Neural cell (in vitro differentiated cells): ENCODE data around the gene PRSS16. TPM values are rescaled to one million over a fixed set of nuclear protein-coding genes. Genes with fewer than 3 reads are reported as not detected.

Source experiments
- H2AFZ ChIP-seq: fragments of 200-600, 300-800 bp; sonication (generic), shearing (Covaris generic); 2 replicates; pipeline ENCODE4 v1.6.0; 2014; ENCODE audit warnings: low read depth, mild to moderate bottlenecking, antibody characterized with exemption, low read length, moderate library complexity
- H3F3A ChIP-seq: fragments of 200-600 bp; shearing (Covaris generic); 2 replicates; pipeline ENCODE4 v1.6.1; 2016; ENCODE audit warnings: mild to moderate bottlenecking, moderate library complexity, mixed read lengths, antibody characterized with exemption, low read length; ENCODE audit not compliant: insufficient read depth, poor library complexity, severe bottlenecking
- H3K27ac ChIP-seq: fragments of 200-600, 300-800 bp; sonication (generic), shearing (Covaris generic); 2 replicates; pipeline ENCODE4 v1.5.1; 2014; ENCODE audit warnings: mild to moderate bottlenecking, low read length, moderate library complexity
- H3K27me3 ChIP-seq: fragments of 300-800, 200-600 bp; sonication (generic), shearing (Covaris generic); 2 replicates; pipeline ENCODE4 v1.6.0; 2014; ENCODE audit warnings: mild to moderate bottlenecking, low read depth, low read length, moderate library complexity; ENCODE audit not compliant: insufficient read depth
- H3K36me3 ChIP-seq: fragments of 300-800, 200-600 bp; sonication (generic), shearing (Covaris generic); 2 replicates; pipeline ENCODE4 v1.5.1; 2014; ENCODE audit warnings: mild to moderate bottlenecking, antibody characterized with exemption, low read length, moderate library complexity; ENCODE audit not compliant: insufficient read depth
- H3K4me2 ChIP-seq: fragments of 300-800, 200-600 bp; sonication (generic), shearing (Covaris generic); 2 replicates; pipeline ENCODE4 v1.6.0; 2014; ENCODE audit warnings: mild to moderate bottlenecking, low read length
- H3K4me3 ChIP-seq: fragments of 300-800, 200-600 bp; sonication (generic), shearing (Covaris generic); 2 replicates; pipeline ENCODE4 v1.5.1; 2014; ENCODE audit warnings: mild to moderate bottlenecking, low read length, moderate library complexity
- H3K79me2 ChIP-seq: fragments of 200-600 bp; shearing (Covaris generic); replicated peaks from 2 replicates; pipeline ENCODE4 v1.6.0; 2014; ENCODE audit warnings: mild to moderate bottlenecking, low read length, moderate library complexity; ENCODE audit not compliant: insufficient read depth
- H3K9ac ChIP-seq: fragments of 300-800, 200-600 bp; sonication (generic), shearing (Covaris generic); 2 replicates; pipeline ENCODE4 v1.6.1; 2016; ENCODE audit warnings: mild to moderate bottlenecking, low read length, mixed read lengths
- H3K9me2 ChIP-seq: fragments of 200-600 bp; shearing (Covaris generic); 2 replicates; pipeline ENCODE4 v1.6.1; 2016; ENCODE audit warnings: mild to moderate bottlenecking, low read length, mixed read lengths; ENCODE audit not compliant: insufficient read depth
- H3K9me3 ChIP-seq: fragments of 200-600, 300-800 bp; sonication (generic), shearing (Covaris generic); 2 replicates; pipeline ENCODE4 v1.6.1; 2016; ENCODE audit warnings: mild to moderate bottlenecking, mixed run types, low read length, moderate library complexity, mixed read lengths
- H4K20me1 ChIP-seq: fragments of 200-600 bp; shearing (Covaris generic); 2 replicates; pipeline ENCODE4 v1.6.1; 2016; ENCODE audit warnings: mild to moderate bottlenecking, mixed run types; ENCODE audit not compliant: insufficient read depth
- CTCF ChIP-seq: fragments of 450-650 bp; IDR thresholded peaks from 2 replicates; pipeline ENCODE4 v1.5.1; 2014; ENCODE audit warnings: antibody characterized with exemption, mild to moderate bottlenecking, moderate library complexity; ENCODE audit not compliant: poor library complexity, severe bottlenecking
- EP300 ChIP-seq: fragments of 450-650 bp; conservative IDR thresholded peaks from 2 replicates; pipeline ENCODE4 v1.6.1; 2014; ENCODE audit warnings: antibody characterized with exemption, mild to moderate bottlenecking, moderate library complexity; ENCODE audit not compliant: poor library complexity, severe bottlenecking
- EZH2 ChIP-seq: fragments of 200-600, 300-800 bp; shearing (Covaris generic), sonication (generic); IDR thresholded peaks from 2 replicates; pipeline ENCODE4 v1.6.1; 2014; ENCODE audit warnings: antibody characterized with exemption, low read length, borderline replicate concordance, mild to moderate bottlenecking; ENCODE audit not compliant: insufficient read depth, poor library complexity, severe bottlenecking
- MXI1 ChIP-seq: fragments of 450-650 bp; conservative IDR thresholded peaks from 2 replicates; pipeline ENCODE4 v1.6.1; 2014; ENCODE audit warnings: antibody characterized with exemption, mild to moderate bottlenecking; ENCODE audit not compliant: poor library complexity, severe bottlenecking
- POLR2AphosphoS5 ChIP-seq: IDR thresholded peaks from 2 replicates; pipeline ENCODE4 v1.6.1; 2012
- RAD21 ChIP-seq: fragments of 450-650 bp; conservative IDR thresholded peaks from 2 replicates; pipeline ENCODE4 v1.6.1; 2014; ENCODE audit warnings: antibody characterized with exemption, mild to moderate bottlenecking, moderate library complexity
- REST ChIP-seq: IDR thresholded peaks from 2 replicates; pipeline ENCODE4 v1.6.1; 2012; ENCODE audit warnings: borderline replicate concordance
- TAF1 ChIP-seq: IDR thresholded peaks from 2 replicates; pipeline ENCODE4 v1.6.1; 2012; ENCODE audit warnings: low read depth
- polyA plus RNA-seq: library from polyadenylated mRNA; depleted of rRNA; stranded (reverse); fragments of >200 nt; gene quantifications from 2 replicates; pipeline ENCODE4 v1.2.3, GENCODE V29; 2014

Gene PRSS16
- polyA plus RNA-seq, 1 donor from 2014 or later = not detected

GRCh38 chr6:27293436-27294098, 46.1 kb downstream of the PRSS16 start:
- Histone ChIP-seq H3K4me3 (no peak overlapping the region), H3F3A (no peaks in the 10 kb centered on the region), H3K27ac (no peak overlapping the region), H4K20me1 (no peaks in the 10 kb centered on the region), H3K27me3 (peaks cover 100% of the 10 kb centered on the region), H3K9me3 (peaks cover 25% of the 10 kb centered on the region), H3K9ac (no peak overlapping the region), H3K79me2 (no peaks in the 10 kb centered on the region), H2AFZ (no peak overlapping the region), H3K9me2 (no peaks in the 10 kb centered on the region), H3K36me3 (no peaks in the 10 kb centered on the region), H3K4me2 (no peak overlapping the region)
- TF ChIP-seq POLR2AphosphoS5 (peak; percentile 58), TAF1 (no peak)

- Histone ChIP-seq H3K4me2 (no peak overlapping the region), H4K20me1 (no peaks in the 10 kb centered on the region), H3K27me3 (peaks cover 100% of the 10 kb centered on the region), H3K9ac (no peak overlapping the region), H3F3A (no peaks in the 10 kb centered on the region), H3K9me3 (peaks cover 25% of the 10 kb centered on the region), H3K9me2 (no peaks in the 10 kb centered on the region), H2AFZ (no peak overlapping the region), H3K4me3 (no peak overlapping the region), H3K79me2 (no peaks in the 10 kb centered on the region), H3K36me3 (no peaks in the 10 kb centered on the region), H3K27ac (no peak overlapping the region)
- no peak for TF ChIP-seq TAF1
- no peak for TF ChIP-seq EZH2
- TF ChIP-seq MXI1 = no peak
- no peak for TF ChIP-seq REST
- TF ChIP-seq EP300 = no peak
- TF ChIP-seq CTCF = no peak
- no peak for TF ChIP-seq RAD21
Measured at GRCh38 chr6:27294409-27294808, 46.9 kb downstream of the PRSS16 start.
